GF-D8 (cell line): ENCODE measurements around the gene SIK2.
"Not testable (repeated sequence)": the region's sequence is repeated elsewhere in the genome, so short reads cannot be mapped to it uniquely, and the experiment has no call there.

ENCODE experiments used
- DNase-seq: peaks from one replicate; lab custom pipeline; 2025; lab: John Stamatoyannopoulos, UW

The SIK2 gene

GRCh38 chr11:111624608-111625007, 22.4 kb downstream of the SIK2 start:
- no peak for DNase-seq

GRCh38 chr11:111627591-111627990, 25.3 kb downstream of the SIK2 start:
- DNase-seq: no peak

GRCh38 chr11:111629499-111629898, 27.2 kb downstream of the SIK2 start:
- DNase-seq: no peak

GRCh38 chr11:111631024-111631665, 28.9 kb downstream of the SIK2 start:
- no peak for DNase-seq

- no peak for DNase-seq
Measured at GRCh38 chr11:111631666-111632039, 29.4 kb downstream of the SIK2 start.

GRCh38 chr11:111632516-111633220, 30.4 kb downstream of the SIK2 start:
- DNase-seq: no peak

GRCh38 chr11:111633248-111633647, 31.0 kb downstream of the SIK2 start:
- no peak for DNase-seq

GRCh38 chr11:111633756-111634362, 31.6 kb downstream of the SIK2 start:
- DNase-seq: peak; percentile 33

- DNase-seq: no peak
Measured at GRCh38 chr11:111634981-111635705, 32.9 kb downstream of the SIK2 start.

GRCh38 chr11:111635706-111636045, 33.4 kb downstream of the SIK2 start:
- no peak for DNase-seq

GRCh38 chr11:111637885-111638284, 35.6 kb downstream of the SIK2 start:
- DNase-seq: no peak

GRCh38 chr11:111639226-111639925, 37.1 kb downstream of the SIK2 start:
- no peak for DNase-seq

- no peak for DNase-seq
Measured at GRCh38 chr11:111641339-111642015, 39.2 kb downstream of the SIK2 start.

GRCh38 chr11:111642542-111642941, 40.3 kb downstream of the SIK2 start:
- DNase-seq: no peak

GRCh38 chr11:111644922-111645321, 42.7 kb downstream of the SIK2 start:
- DNase-seq: no peak

- no peak for DNase-seq
Measured at GRCh38 chr11:111645657-111646316, 43.5 kb downstream of the SIK2 start.

- DNase-seq: not testable (repeated sequence)
Measured at GRCh38 chr11:111651336-111651735, 49.1 kb downstream of the SIK2 start.

- no peak for DNase-seq
Measured at GRCh38 chr11:111652184-111652583, 49.9 kb downstream of the SIK2 start.

GRCh38 chr11:111654601-111655000, 52.4 kb downstream of the SIK2 start:
- no peak for DNase-seq

- no peak for DNase-seq
Measured at GRCh38 chr11:111655924-111656323, 53.7 kb downstream of the SIK2 start.

- not testable (repeated sequence) for DNase-seq
Measured at GRCh38 chr11:111657905-111658304, 55.7 kb downstream of the SIK2 start.
